Fibroblast of peridontal ligament (primary cell): ENCODE measurements around the gene NCOR1.
"Not testable (repeated sequence)": the region's sequence is repeated elsewhere in the genome, so short reads cannot be mapped to it uniquely, and the experiment has no call there.

Experiments
- DNase-seq: peaks from one replicate; pipeline ENCODE4 v3.0.0-alpha.2; 2010; ENCODE audit errors: extremely low read depth

The NCOR1 gene

GRCh38 chr17:16100737-16101400 lies 114.5 kb downstream of the NCOR1 start:
- no peak for DNase-seq

DNA sequence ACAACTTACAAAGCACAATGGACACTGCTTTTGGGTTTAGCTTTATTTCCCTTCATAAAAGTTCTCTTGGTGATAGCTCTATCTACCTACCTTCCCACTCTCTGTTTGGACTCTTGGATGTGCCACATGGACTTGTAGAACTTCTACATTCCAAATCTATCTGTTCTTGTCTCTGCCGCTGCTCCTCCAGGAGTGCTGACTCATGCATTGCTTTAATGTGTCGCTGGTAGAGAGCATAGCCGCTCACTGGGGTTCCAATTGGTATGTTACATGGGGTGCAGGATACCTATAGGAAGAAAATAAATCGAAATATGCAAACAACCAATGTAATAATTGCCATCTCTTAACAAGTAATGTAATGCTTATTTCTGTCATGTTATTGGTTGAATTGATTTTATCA lies 123.6 kb downstream of the NCOR1 start:
- DNase-seq = no peak

GRCh38 chr17:16086957-16087356 lies 128.4 kb downstream of the NCOR1 start:
- no peak for DNase-seq

- DNase-seq = peak; percentile 94
Measured at GRCh38 chr17:16085066-16085699, 130.2 kb downstream of the NCOR1 start.

GRCh38 chr17:16083223-16083622 lies 132.1 kb downstream of the NCOR1 start:
- no peak for DNase-seq

- DNase-seq = no peak
Measured at GRCh38 chr17:16081507-16082087, 133.7 kb downstream of the NCOR1 start.

DNA sequence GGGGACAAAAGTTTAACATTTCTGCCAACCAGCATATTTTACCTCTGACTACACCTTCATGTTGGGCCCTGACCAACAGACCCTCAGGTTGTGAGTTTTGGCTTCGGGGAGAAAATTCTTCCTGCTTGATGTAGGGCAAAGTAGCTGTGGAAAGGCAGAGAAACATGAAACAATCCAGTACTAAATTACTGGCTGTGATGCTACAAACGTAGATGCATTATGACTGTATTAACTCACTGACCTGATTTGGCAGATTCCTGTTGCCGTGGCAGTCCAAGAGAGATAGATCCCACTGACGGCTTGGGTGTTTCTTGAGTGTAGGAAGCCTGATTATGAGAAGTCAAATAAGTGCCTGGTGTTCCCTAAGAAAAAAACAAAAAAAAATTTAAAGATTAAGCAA lies 135.0 kb downstream of the NCOR1 start:
- no peak for DNase-seq

DNA sequence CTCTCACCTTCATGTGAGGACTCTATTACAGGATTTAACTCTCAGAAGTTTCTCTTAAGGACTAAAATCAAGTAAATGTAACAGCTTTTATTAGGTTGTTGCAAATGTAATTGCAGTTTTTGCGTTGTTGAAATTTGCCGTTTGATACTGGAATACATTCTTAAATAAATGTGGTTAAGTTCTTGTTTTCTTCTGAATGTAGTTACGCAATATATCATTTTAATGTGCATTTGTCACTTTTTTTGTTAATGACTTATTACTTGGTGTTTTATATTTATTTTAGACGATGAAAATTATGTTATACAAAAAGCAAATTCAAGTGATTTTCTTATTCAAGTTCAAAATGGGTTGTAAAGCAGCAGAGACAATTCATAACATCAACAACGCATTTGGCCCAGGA lies 139.4 kb downstream of the NCOR1 start:
- no peak for DNase-seq

- no peak for DNase-seq
Measured at GRCh38 chr17:16074423-16074822, 140.9 kb downstream of the NCOR1 start.

GRCh38 chr17:16073845-16074244 lies 141.5 kb downstream of the NCOR1 start:
- DNase-seq = no peak

GRCh38 chr17:16072031-16072430 lies 143.3 kb downstream of the NCOR1 start:
- no peak for DNase-seq

- no peak for DNase-seq
Measured at GRCh38 chr17:16068323-16068722, 147.0 kb downstream of the NCOR1 start.

DNA sequence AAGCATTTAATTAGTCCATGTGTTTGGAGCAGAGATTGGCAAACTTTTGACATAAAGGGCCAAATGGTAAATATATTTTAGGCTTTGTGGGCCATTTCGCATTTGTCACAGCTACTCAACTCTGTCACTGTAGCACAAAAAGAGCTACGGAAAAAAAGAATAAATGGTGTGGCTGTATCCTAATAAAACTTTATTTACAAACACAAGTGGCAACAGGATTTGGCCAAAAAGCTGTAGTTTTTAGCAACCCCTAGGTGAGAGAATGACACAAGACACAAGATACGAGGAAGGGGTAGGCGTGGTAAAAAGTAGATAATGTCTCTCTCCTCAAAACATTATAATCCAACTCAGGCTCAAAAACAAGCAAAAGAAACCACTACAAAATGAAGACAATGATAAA lies 149.2 kb downstream of the NCOR1 start:
- no peak for DNase-seq

GRCh38 chr17:16061631-16062030 lies 153.7 kb downstream of the NCOR1 start:
- DNase-seq = no peak

DNA sequence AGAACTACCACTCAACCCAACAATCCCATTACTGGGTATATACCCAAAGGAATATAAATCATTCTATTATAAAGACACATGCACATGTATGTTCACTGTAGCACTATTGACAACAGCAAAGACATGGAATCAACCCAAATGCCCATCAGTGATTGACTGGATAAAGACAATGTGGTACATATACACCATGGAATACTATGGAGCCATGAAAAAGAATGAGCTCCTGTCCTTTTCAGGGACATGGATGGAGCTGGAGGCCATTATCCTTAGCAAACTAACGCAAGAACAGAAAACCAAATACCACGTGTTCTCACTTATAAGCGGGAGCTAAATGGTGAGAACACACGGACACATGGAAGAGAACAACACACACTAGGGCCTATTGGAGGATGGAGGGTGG lies 160.2 kb downstream of the NCOR1 start:
- DNase-seq = not testable (repeated sequence)

DNA sequence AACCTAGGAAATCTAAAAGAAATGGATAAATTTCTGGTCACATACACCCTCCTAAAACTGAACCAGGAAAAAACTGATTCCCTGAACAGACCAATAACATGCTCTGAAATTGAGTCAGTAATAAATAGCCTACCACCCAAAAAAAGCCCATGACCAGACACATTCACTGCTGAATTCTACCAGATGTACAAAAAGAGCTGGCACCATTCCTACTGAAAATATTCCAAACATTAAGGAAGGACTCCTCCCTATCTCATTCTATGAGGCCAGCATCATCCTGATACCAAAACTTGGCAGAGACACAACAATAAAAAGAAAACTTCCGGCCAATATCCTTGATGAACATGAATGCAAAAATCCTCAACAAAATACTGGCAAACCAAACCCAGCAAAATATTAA lies 162.8 kb downstream of the NCOR1 start:
- DNase-seq = peak; percentile 64

- no peak for DNase-seq
Measured at GRCh38 chr17:16050844-16051243, 164.5 kb downstream of the NCOR1 start.

- DNase-seq = no peak
Measured at GRCh38 chr17:16048811-16049449, 166.4 kb downstream of the NCOR1 start.

GRCh38 chr17:16046966-16047365 lies 168.4 kb downstream of the NCOR1 start:
- DNase-seq = no peak

GRCh38 chr17:16044487-16044886 lies 170.8 kb downstream of the NCOR1 start:
- no peak for DNase-seq

DNA sequence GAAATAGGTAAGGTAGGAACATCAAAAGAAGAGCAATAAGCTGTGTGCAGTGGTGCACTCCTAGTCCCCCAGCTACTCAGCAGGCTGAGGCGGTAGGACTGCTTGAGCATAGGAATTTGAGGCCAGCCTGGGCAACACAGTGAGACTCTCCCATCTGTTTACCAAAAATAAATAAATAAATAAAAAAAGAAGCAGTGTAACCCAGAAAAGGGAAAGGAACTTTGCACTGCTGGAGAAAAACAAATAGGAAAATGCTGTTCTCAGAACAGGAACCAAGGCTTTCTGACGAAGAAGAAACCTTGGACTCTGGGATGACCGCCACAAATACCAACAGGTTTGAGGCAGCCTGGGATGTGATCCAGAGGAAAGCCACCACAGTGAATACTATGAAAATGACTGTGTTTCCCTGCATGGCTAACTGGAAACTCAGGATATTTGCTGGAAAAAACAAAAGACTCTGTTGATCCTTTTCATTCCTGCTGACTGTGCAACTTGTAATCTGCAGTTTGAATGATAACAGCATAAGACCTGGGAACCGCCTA lies 174.6 kb downstream of the NCOR1 start:
- peak; percentile 89 for DNase-seq

DNA sequence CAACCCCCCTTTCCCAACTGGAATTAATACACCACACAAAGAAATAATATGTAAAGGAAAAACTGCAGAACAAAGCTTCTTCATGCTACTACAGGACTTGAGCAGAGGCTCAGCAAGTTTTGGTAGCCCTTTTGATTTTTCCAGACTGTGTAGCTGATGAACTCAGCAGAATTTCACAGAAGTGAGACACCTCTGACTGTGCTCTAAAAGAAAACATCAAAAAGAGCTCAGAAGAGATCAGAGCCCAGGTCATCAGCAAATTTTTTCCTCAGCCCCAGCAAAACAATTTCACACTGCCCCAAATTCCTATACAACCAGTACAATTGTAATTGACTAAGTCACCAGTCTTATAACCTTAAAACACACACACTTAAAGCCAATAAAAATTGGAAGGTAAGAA lies 177.7 kb downstream of the NCOR1 start:
- DNase-seq = no peak

DNA sequence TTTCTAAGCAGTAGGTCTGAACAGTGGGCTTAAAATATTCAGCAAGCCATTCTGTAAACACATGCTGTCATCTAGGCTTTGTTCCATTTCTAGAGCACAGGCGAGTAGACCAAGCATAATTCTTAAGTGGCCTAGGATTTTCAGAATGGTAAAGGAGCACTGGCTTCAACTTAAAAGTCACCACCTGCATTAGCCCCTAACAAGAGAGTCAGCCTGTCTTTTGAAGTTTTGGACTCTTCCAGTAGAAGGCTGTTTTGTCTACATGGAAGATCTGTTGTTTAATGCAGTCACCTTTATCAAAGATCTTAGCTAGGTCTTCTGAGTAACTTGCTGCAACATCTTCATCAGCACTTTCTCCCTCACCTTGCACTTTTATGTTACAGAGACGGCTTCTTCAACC lies 179.1 kb downstream of the NCOR1 start:
- DNase-seq = no peak
